Fibroblast of the aortic adventitia (primary cell): Measurements from ENCODE around the gene LRRC8C. TPM values are rescaled to one million over a fixed set of nuclear protein-coding genes. Genes with fewer than 3 reads are reported as not detected.

Experiments
- DNase-seq: peaks from one replicate; pipeline ENCODE4 v3.0.0-alpha.2; 2010; ENCODE audit warnings: low read depth
- H3K4me3 ChIP-seq: 2 replicates; pipeline ENCODE4 v1.5.1; 2011; ENCODE audit warnings: low read depth, mild to moderate bottlenecking, control low read depth, low read length, moderate library complexity
- CTCF ChIP-seq: IDR thresholded peaks from 2 replicates; pipeline ENCODE4 v1.5.1; 2011; ENCODE audit warnings: mild to moderate bottlenecking, low read length, control low read depth, inconsistent platforms; ENCODE audit not compliant: insufficient read depth
- total RNA-seq: library from RNA; depleted of rRNA; stranded (reverse); fragments of >200 nt; gene quantifications from 2 replicates; pipeline ENCODE4 v1.2.3, GENCODE V29; 2012; ENCODE audit warnings: low replicate concordance

Gene LRRC8C
- total RNA-seq, 1 donor = 25.3 TPM

GRCh38 chr1:89659322-89660081 lies 26.6 kb downstream of the LRRC8C start:
- H3K4me3 ChIP-seq = no peak overlapping the region
- TF ChIP-seq CTCF = no peak
- DNase-seq = no peak

- TF ChIP-seq CTCF = no peak
- no peak overlapping the region for H3K4me3 ChIP-seq
- peak; percentile 51 for DNase-seq
Observed at GRCh38 chr1:89660224-89661061, 27.5 kb downstream of the LRRC8C start.

- H3K4me3 ChIP-seq = no peak overlapping the region
- DNase-seq = no peak
- no peak for TF ChIP-seq CTCF
Observed at GRCh38 chr1:89665941-89666340, 33.0 kb downstream of the LRRC8C start.

- no peak overlapping the region for H3K4me3 ChIP-seq
- DNase-seq = no peak
- TF ChIP-seq CTCF = no peak
Observed at GRCh38 chr1:89666640-89667039, 33.7 kb downstream of the LRRC8C start.

- no peak for DNase-seq
Observed at GRCh38 chr1:89667691-89668090, 34.8 kb downstream of the LRRC8C start.

GRCh38 chr1:89668961-89669360 lies 36.0 kb downstream of the LRRC8C start:
- no peak for DNase-seq
- no peak for TF ChIP-seq CTCF

More at GRCh38 chr1:89667691-89668090, 34.8 kb downstream of the LRRC8C start:
- H3K4me3 ChIP-seq = no peak overlapping the region
- no peak for TF ChIP-seq CTCF

More at GRCh38 chr1:89668961-89669360, 36.0 kb downstream of the LRRC8C start:
- no peak overlapping the region for H3K4me3 ChIP-seq
